ENCODE data around the gene TLX1. TPM values are rescaled to one million over a fixed set of nuclear protein-coding genes. Genes with fewer than 3 reads are reported as not detected.

The TLX1 gene
- total RNA-seq, 1 donor: not detected

Other genes starting within 250 kb of the TLX1 start
- gene SLF2, start 218.3 kb upstream of the TLX1 start, total RNA-seq: 9.2 TPM
- gene SEMA4G, start 161.8 kb upstream of the TLX1 start, total RNA-seq: 0.54 TPM
- 81.6 TPM for gene MRPL43, start 143.8 kb upstream of the TLX1 start, total RNA-seq
- 13.2 TPM for gene TWNK, start 143.8 kb upstream of the TLX1 start, total RNA-seq
- gene LZTS2, start 131.5 kb upstream of the TLX1 start, total RNA-seq: 41.2 TPM
- gene PDZD7, start 100.2 kb upstream of the TLX1 start, total RNA-seq: 1.3 TPM
- gene SFXN3, start 100.1 kb upstream of the TLX1 start, total RNA-seq: 123 TPM
- gene KAZALD1, start 69.3 kb upstream of the TLX1 start, total RNA-seq: 5.9 TPM
- gene LBX1, start 98.2 kb downstream of the TLX1 start, total RNA-seq: not detected
- 6.7 TPM for gene BTRC, start 222.9 kb downstream of the TLX1 start, total RNA-seq